Measurements from ENCODE around the gene HELB. TPM values are rescaled to one million over a fixed set of nuclear protein-coding genes. Genes with fewer than 3 reads are reported as not detected.

The HELB gene
- total RNA-seq, 1 donor from 2014 or later: 2.6 TPM

- FAIRE-seq: no peak
- no peak overlapping the region for H3K4me3 ChIP-seq (ENCODE audit: low read depth, low read length)
- H3K27me3 ChIP-seq (ENCODE audit: control insufficient read depth, insufficient read depth, low read length): no peaks in the 10 kb centered on the region
- peak; percentile 69 for DNase-seq (ENCODE audit: low read depth)
- H3K36me3 ChIP-seq (ENCODE audit: control insufficient read depth, insufficient read depth, low read length): no peaks in the 10 kb centered on the region
- TF ChIP-seq CTCF (IDR thresholded peaks at IDR 0.05; ENCODE audit: insufficient read depth, low read length, severe bottlenecking): no peak
These were observed 33.7 kb upstream of the HELB start for GRCh38 chr12:66268562-66268961.

- Histone ChIP-seq H3K36me3 (ENCODE audit: control insufficient read depth, insufficient read depth, low read length) (no peaks in the 10 kb centered on the region), H3K27me3 (ENCODE audit: control insufficient read depth, insufficient read depth, low read length) (no peaks in the 10 kb centered on the region), H3K4me3 (ENCODE audit: low read depth, low read length) (no peak overlapping the region)
- FAIRE-seq (no peak), DNase-seq (ENCODE audit: low read depth) (no peak)
- TF ChIP-seq CTCF (IDR thresholded peaks at IDR 0.05; ENCODE audit: insufficient read depth, low read length, severe bottlenecking): no peak
These were observed 33.2 kb upstream of the HELB start for GRCh38 chr12:66269142-66269541.

- H3K27me3 ChIP-seq (ENCODE audit: control insufficient read depth, insufficient read depth, low read length): no peaks in the 10 kb centered on the region
- FAIRE-seq: no peak
- peak; percentile 58 for DNase-seq (ENCODE audit: low read depth)
- TF ChIP-seq CTCF (IDR thresholded peaks at IDR 0.05; ENCODE audit: insufficient read depth, low read length, severe bottlenecking): peak; percentile 55
- H3K36me3 ChIP-seq (ENCODE audit: control insufficient read depth, insufficient read depth, low read length): no peaks in the 10 kb centered on the region
- no peak overlapping the region for H3K4me3 ChIP-seq (ENCODE audit: low read depth, low read length)
These were observed 32.4 kb upstream of the HELB start for GRCh38 chr12:66269757-66270383.

DNA sequence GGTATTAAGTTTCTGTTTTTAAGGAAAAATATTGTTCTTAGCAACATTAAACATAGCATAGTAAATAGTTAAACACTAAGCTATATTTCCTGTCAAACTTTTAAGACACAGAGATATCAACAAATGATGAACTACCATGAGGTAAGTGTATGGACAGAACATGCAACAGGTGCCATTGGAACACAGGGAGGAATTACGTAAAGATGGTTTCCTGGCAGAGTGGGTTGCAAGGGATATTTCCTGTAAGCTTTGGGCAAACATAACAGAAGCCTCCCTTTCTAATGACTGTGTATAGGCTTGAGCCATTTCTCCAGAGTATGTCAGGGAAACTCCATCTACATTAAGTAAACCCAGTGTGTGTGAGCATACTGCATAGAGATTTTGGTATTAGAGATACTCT lies 31.7 kb upstream of the HELB start:
- no peak for TF ChIP-seq CTCF (IDR thresholded peaks at IDR 0.05; ENCODE audit: insufficient read depth, low read length, severe bottlenecking)
- H3K36me3 ChIP-seq (ENCODE audit: control insufficient read depth, insufficient read depth, low read length): no peaks in the 10 kb centered on the region
- DNase-seq (ENCODE audit: low read depth) (no peak), FAIRE-seq (no peak)
- H3K4me3 ChIP-seq (ENCODE audit: low read depth, low read length): no peak overlapping the region
- H3K27me3 ChIP-seq (ENCODE audit: control insufficient read depth, insufficient read depth, low read length): no peaks in the 10 kb centered on the region

DNA sequence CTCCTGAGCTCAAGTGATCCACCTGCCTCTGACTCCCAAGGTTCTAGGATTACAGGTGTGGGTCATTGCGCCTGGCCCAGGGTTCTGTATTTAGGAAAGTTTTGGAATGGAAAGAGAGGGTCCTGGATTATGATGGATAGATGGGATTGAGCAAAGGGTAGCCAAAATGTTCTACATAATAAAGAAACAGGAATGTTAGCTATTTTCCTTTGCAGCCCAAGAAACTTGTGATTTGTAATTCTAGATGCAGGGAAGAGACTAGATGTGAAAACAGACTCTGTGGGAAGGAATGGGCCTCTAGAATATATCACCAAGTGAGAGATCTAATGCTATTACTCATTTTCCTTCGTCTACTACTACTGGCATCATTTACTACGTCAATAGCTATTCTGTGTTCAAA lies 29.6 kb upstream of the HELB start:
- TF ChIP-seq CTCF (IDR thresholded peaks at IDR 0.05; ENCODE audit: insufficient read depth, low read length, severe bottlenecking): no peak
- FAIRE-seq: no peak
- H3K27me3 ChIP-seq (ENCODE audit: control insufficient read depth, insufficient read depth, low read length): no peaks in the 10 kb centered on the region
- H3K4me3 ChIP-seq (ENCODE audit: low read depth, low read length): no peak overlapping the region
- no peak for DNase-seq (ENCODE audit: low read depth)
- no peaks in the 10 kb centered on the region for H3K36me3 ChIP-seq (ENCODE audit: control insufficient read depth, insufficient read depth, low read length)

GRCh38 chr12:66273147-66273546 lies 29.1 kb upstream of the HELB start:
- no peaks in the 10 kb centered on the region for H3K27me3 ChIP-seq (ENCODE audit: control insufficient read depth, insufficient read depth, low read length)
- DNase-seq (ENCODE audit: low read depth) (no peak), FAIRE-seq (no peak)
- no peak overlapping the region for H3K4me3 ChIP-seq (ENCODE audit: low read depth, low read length)
- no peak for TF ChIP-seq CTCF (IDR thresholded peaks at IDR 0.05; ENCODE audit: insufficient read depth, low read length, severe bottlenecking)
- H3K36me3 ChIP-seq (ENCODE audit: control insufficient read depth, insufficient read depth, low read length): no peaks in the 10 kb centered on the region
